GM18861 (cell line): ENCODE data around the gene NAPEPLD.
"Not testable (repeated sequence)": the region's sequence is repeated elsewhere in the genome, so short reads cannot be mapped to it uniquely, and the experiment has no call there.

Experiments
- ATAC-seq: cut with Tn5 transposase; IDR thresholded peaks from one replicate; pipeline ENCODE4 v1.9.1; 2021; ENCODE audit not compliant: unreplicated experiment

NAPEPLD gene

DNA sequence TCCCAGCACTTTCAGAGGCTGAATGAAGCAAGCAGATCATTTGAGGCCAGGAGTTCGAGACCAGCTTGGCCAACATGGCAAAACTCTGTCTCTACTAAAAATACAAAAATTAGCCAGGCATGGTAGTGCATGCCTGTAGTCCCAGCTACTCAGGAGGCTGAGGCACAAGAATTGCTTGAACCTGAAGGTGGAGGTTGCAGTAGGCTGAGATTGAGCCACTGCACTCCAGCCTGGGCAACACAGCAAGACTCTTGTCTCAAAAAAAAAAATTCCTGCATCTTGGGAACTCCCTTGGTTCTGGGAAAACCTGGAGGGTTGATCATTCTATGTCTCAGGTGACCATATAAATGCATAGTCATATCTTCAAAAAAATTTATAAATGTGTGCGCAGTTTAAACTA is 4.1 kb downstream of the NAPEPLD start:
- not testable (repeated sequence) for ATAC-seq

DNA sequence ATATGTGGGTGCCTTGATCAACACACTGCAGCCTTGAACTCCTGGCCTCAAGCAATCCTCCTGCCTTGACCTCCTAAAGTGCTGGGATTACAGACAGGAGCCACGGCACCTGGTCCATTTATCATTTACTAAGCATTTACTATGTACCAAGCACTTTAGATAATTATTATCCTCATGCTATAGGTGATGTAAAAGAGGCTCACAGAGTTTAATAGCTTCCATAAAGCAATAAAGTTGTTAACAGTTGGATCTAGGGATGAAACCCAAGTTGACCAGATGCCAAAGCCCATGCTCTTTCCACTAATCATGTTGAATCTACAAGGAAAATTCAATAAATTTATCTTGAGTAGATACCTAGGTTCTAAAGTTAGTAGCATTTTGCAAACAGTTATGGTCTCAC is 5.0 kb downstream of the NAPEPLD start:
- no peak for ATAC-seq

DNA sequence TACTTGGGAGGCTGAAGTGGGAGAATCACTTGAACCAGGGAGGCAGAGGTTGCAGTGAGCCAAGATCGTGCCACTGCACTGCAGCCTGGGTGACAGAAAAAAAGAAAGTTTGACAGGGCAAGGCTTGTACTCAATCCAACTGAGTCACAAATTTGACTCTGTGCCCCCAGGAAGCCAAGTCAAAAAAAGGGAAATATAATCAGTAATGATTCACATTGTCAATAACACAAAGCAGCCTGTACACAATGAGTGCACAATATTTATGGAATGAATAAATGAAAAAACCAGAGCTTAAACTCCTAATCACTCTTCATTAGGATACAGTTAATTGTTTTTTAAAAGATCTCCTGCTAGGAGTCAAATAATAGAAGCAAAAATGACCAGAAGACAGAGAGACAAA is 6.4 kb downstream of the NAPEPLD start:
- ATAC-seq, result no peak

DNA sequence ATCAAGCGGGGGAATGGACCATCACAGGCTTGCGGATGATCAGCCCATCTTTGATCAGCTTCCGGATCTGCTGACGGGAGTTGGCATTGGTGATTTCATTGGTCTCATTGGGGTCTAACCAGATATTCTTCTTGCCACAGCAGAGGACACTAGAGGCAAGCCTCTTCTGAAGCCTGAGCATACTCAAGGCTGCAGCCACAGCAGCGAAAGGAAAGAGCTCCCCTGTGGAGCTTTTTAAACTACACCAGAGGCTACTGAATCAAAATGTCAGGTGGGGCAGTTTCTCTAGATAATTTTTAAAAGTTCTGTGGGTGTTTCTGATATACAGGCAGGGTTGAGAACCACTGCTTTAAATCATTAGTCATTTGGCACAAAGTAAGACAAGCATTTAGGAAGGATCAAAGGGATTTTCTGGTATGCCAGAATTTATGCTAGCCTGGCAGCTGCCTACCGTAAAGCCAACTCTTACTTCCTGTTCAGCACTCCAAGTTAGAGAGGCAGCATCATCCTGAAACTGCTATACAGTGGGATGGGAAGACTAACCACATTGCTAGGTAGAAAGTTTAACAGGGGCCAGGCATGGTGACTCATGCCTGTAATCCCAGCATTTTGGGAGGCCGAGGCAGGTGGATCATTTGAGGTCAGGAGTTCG is 7.0 kb downstream of the NAPEPLD start:
- ATAC-seq, result no peak

DNA sequence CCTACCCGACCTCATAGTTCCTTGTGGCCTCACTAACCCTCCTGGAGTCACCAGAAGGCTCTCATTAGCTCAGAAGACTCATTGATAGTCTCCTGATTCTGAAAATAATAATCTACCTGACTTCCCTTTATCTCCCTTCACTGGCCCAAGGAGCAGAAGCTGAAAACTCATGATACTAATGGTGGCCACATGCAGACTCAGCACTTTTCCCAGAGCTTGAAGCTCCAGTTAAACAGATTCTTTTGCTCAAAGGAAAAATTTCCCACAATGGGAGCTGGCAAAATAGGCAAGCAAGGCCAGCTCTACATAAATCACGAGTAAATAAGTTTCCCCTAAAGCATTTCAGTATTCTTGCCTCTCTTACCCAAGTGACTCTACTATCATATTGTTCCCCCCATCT is 8.2 kb downstream of the NAPEPLD start:
- no peak for ATAC-seq

DNA sequence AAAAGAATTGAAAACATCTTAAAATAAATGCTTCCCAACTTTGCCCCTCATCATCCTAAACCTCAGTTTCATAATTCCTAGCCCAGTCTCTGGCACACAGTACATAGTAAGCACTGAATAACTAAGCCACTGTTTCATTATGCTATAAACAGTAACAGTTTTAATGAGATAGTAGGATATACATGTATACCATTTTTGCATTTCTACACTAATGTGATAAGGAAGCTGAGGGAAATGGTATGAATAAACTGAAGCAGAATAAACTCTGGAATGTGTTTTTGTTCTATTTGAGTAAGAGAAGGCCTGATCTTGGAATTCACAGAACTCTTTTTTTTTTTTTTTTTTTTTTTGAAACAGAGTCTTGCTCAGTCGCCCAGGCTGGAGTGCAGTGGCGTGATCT is 8.8 kb downstream of the NAPEPLD start:
- no peak for ATAC-seq

DNA sequence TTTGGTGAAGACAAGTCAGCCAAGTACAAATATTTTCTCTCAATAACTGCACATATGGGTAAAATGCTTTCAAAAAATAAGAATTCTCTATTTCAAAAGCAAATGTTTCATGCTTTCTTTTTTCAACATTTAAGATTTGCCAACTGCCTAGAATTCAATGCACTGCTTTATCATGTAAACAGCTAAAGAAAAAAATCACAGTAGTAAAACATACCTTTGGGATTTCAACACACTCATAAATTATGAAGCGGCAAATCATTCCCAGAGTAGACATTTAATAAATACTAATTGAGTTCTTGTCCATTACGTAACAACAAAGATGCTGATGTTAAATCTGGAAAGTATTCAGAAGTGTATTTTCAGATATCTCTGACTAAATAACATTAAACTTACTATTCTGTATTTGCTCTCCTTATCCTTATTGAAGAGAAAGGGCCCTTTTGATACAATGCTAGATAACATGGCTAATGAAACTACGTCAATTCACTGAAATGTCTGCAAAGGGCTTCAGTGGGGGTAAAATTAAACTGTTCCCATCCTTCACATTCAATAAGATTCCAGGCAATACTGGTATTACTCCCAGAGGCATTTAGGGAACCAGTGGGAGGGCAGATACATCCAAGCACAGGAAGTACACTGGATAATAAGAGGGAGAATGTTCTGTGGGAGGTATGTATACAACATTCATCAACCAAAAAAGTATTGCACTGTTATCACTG is 13.9 kb downstream of the NAPEPLD start:
- no peak for ATAC-seq

DNA sequence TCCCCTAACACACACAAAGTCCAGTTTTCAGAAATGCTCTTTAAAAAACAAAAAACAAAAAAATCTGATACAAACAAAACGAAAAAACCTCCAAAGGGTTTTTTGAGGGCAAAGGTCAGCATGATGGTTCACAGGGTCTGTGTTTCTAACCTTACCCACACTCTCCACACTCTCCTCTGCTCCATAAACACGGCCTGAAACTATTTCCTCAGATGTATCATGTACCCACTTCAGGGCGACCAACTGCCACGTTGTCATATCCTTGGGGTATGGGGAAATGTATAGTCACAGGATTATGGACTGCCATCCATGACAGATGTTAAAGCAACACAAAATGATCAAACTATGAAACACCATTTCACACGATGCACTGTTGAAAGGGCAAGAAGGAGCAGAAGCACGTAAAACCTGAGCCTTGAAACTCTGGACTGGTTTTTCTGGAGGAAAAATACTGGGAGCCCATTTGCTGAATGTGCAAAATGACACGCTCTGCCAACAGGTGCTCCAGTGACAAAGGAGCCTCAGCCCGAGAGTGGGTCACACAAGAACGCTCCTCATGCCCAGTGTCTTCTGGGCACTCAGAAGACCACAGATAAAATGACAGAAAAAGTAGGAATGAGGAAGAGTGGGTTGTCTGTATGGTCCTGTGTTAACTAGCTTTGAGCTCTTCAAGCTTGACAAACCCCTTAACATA is 15.8 kb downstream of the NAPEPLD start:
- ATAC-seq, result no peak

DNA sequence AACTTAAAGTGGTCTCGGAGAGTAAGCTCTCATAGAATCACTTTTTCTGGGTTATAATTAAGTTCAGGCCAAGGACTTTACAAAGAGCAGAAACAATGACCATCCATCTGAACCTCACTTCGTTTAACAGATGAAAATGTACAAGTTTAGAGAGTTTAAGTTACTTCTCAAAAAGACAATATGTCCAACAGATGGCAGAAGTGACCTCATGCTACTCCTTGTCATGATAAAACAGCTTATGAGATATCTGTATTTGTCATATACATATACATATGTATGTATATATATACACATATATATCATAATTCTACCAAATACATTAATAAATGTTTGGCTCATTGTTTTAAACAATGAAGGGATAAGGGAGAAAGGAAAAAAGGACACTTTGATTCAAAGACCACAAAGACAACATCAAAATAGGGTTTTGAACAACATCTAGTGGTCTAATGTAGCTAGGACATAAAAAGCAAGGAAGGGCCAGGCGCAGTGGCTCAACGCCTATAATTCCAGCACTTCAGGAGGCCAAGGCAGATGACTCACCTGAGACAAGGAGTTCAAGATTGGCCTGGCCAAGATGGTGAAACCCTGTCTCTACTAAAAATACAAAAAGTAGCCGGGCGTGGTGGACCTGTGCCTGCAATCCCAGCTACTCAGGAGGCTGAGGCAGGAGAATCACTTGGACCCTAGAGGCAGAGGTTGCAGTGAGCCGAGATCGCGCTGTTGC is 17.8 kb downstream of the NAPEPLD start:
- ATAC-seq, result no peak

DNA sequence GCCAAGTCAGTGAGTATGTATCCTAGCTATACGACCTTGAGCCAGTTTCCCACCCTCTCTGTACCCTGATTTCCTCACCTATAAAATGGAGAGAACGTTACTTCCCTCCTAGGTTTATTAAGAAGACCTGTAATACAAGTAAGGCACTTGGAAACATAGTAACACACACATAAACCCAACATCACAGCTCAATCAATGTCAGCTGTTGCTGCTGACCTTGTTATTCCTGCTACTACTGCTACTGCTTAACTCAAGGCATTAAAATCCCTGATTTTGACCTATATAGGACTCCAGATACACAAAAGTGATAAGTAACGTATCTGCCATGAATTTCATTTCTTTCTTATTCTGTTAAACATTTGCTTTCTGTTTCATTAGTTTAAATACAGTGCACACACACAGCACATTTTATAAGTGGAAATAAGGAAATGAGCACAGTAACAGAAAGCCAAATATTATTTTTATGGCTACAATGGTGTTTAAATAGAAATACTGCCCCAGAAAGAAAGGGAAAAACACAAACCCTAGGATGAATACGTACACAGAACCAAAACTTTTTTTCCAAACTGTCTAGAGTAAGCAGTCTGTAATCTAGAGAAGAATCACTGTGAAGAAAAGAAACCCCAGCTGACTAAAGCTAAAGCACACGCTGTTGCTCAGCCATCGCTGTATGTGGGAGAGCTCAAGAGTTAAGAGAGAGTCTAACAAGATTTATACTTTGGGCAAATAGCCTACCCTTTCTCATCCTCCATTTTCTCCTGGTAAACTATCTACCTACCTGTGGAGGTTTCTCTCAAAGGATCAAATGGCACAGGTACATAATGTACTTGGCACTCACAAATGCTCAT is 19.0 kb downstream of the NAPEPLD start:
- no peak for ATAC-seq

DNA sequence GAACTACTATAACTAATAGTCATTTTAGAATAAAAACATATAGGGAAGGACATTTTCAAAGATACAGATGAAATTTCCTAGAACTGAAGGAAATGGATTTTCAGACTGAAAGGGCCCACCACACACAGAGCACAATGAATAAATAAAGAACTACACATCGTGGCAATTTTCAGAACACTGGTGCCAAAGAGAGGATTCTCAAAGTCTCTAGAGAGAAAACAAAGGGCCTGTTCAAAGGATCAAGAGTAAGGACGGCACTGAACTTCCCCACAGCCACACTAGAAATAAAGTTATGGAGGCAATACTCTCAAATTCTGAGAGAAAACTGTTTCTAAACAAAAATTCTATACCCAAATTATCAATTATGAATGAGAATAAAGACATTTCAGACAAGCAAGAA is 21.9 kb downstream of the NAPEPLD start:
- no peak for ATAC-seq

DNA sequence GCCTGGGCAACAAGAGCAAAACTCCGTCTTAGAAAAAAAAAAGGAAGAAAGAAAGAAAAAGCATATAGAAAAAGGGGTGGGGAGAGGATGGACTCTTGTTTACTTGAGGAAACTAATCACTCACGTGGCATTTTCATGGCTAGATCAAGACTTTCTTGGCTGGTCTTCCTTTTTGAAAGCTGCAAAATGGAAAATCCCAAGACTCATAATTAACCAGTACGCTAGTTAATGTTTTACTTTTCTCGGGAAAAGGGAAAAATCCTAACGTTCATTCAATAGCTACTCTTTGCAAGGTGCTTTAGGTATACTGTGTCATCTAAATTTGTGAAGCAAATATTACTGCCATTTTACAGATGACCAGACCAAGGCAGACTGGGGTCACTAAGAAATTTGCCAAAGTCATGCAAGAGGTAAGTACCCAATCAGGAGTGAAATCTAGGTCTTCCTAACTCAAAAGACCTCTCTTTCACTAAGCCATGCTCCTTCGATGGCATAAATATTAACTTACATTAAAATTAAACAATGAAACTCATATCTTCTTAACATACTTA is 24.4 kb downstream of the NAPEPLD start:
- no peak for ATAC-seq

DNA sequence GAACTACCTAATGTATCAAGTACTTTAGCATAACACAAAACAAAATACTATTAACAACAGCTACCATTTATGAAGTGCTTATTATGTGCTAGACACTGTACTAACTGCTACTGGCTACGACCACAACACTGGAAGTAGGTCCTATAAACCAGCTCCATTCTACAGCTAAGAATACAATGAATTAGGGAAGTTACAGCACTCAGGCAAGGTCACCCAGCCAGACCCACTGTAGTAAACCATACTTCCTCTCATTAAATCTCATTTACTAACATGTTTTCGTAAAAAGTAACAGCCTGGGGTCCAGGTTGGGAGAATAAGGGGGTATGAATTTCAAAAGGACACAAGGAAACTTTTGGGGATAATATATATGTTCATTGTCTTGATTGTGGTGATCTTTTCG is 25.4 kb downstream of the NAPEPLD start:
- ATAC-seq, result no peak

DNA sequence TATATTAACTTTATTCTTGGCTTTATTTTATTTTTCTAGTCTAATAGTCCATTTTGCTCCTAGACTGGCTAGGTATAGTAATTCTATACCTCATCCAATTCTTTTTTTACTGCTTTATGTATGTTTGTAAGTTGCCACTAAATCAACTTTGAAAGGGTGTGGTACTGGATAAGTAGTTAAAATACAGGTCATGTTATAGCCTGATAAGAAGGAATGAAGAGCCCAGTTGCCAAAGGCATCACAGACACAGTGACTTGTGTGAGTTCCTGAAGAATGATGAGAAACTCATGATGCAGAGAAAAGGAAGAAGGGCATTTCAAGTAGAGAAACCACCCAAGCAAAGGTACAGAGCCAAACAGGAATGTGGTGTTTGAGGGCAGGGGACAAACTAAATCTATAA is 27.3 kb downstream of the NAPEPLD start:
- no peak for ATAC-seq

DNA sequence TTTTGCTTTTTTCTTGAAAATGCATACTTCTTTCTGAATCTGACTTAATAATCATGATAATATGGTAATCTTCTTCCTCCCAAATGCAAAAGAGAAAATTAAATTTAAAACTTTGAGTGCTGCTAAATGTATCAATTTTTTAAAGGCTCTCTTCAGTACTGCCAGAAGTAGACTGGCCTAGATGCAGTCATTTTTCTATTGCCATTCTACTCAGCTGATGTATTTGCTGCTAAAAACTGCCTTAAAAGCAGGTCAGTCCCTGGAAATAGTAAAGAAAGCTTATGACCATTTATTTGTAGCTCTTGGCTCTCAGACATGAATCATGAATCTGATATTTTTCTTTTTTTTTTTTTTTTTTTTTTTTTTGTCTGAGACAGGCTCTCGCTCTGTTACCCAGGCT is 28.5 kb downstream of the NAPEPLD start:
- ATAC-seq, result no peak

DNA sequence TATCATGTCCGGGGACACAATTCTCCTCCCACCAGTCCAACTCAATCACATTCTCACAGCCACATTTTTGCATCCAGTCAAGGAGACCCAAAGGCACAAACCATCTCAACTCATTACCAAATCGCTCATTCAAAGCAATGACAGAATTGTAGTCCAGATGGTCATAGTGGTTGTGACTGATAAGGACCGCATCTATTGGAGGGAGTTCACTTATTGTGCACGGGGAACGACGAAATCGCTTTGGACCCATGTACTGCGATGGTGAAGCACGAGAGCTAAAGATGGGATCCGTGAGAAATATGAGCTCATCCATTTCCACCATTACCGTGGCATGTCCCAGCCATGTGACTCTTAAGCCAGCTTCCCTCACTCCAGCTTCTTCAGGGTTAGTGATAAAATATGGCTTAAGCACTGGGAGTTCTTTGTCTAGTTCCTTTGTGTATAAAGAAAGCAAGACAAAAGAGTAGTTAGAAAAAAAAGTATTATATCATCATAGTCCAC is 29.1 kb downstream of the NAPEPLD start:
- ATAC-seq, result no peak

DNA sequence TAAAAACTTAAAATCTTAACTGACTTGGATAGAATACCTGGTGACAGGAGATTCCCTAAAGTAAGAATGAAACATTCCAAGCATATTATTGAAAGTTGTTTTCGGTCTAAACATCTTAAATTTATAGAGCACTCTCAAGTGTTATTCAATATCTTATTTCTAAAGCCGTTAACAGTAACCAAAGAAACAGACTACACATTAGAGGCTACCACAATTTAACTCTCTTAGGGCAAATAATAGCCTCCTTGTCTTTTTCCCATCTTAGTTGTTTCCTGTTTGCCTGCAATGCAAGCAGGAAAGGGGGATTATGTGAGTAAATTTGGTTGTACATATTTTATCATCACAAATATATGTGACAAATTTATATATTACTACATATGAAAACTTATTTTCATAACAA is 31.4 kb downstream of the NAPEPLD start:
- ATAC-seq, result no peak

DNA sequence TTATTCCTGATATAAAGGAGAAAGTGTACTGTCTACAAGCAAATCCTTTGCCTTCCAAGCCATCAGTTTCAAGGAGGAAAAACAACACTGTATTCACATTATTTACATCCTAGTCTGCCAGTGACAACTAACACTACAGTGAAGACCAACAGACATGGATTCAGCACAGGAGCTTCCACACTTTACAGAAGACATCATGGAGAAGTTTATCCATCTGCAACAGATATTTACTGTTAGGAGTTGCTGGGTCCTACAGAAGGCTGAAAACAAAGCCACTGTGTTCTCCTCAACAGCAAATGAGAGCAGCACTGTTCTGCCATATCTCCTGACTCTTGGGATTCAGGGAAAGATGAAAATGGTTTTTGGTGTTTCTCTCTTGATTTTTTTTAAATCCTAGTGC is 31.9 kb downstream of the NAPEPLD start:
- no peak for ATAC-seq

DNA sequence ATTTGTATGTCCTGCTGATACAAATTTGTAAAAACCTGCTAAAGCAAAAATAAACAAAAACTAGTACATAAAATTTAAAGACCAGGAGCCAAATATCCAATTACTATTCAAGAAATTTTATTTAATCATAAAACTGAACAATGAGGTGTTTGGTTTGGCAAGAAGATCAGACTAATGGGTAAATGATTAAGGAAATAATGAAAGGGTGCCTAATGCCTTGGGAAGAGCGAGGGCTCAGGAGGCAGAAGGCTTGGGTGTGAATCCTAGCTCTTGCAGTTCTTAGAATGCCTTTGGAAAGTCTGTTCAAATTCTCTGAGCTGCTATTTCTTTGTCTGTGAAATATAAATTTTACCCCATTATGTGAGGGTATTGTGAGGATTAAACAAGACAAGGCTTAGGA is 32.4 kb downstream of the NAPEPLD start:
- no peak for ATAC-seq

DNA sequence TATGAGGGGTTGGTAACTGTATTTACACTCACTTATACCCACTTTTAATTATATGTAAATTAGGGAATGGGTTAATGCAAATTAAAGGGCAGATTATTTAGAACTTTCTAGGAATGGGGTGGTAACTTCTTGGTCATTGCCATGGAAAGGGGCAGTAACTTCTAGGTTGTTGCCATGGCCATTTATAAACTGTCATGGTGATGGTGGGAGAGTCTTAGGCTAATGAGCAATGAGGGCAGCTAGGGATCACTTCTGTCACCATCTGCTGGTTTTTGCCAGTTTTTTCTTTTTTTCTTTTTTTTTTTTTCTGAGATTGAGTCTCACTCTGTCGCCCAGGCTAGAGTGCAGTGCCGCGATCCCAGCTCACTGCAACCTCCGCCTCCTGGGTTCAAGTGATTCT is 33.1 kb downstream of the NAPEPLD start:
- no peak for ATAC-seq
